ENCODE measurements around the gene P2RX7. TPM values are rescaled to one million over a fixed set of nuclear protein-coding genes. Genes with fewer than 3 reads are reported as not detected.
A peak's percentile ranks its signal among the peaks of the same experiment; 100 is the strongest.

The P2RX7 gene
- total and polyA plus RNA-seq, 8 donors: 0.77 to 8.8 (median 1.4) TPM

GRCh38 chr12:121214855-121215745 lies 82.4 kb downstream of the P2RX7 start:
- Histone ChIP-seq H3K27me3 (no peaks in the 10 kb centered on the region), H3K9me3 (no peaks in the 10 kb centered on the region), H3K27ac (peak overlapping the region; percentile 41 to 93 (median 74)), H3K4me1 (peaks cover 36 to 56% (median 46%) of the 10 kb centered on the region in 3 donors), H3K4me3 (no peak overlapping the region), H3K36me3 (no peaks in the 10 kb centered on the region)
- ATAC-seq (peak; percentile 71 to 77 (median 72)), DNase-seq (peak in 4 of 6 donors; percentile 30 to 83 (median 73)), FAIRE-seq (peak; percentile 57)
- WGBS, 2 donors: 34 to 35% methylated on average over 14 of the region's 14 CpGs
- no peak for TF ChIP-seq CTCF (IDR thresholded peaks at IDR 0.05)
- intact Hi-C loops (cut with DNase I): no loop called here

GRCh38 chr12:121216102-121216501 lies 83.4 kb downstream of the P2RX7 start:
- intact Hi-C loops (cut with DNase I): no loop called here
- TF ChIP-seq CTCF (IDR thresholded peaks at IDR 0.05): no peak
- peak in 1 of 6 donors; percentile 5 for DNase-seq
- H3K36me3 ChIP-seq: no peaks in the 10 kb centered on the region
- H3K27me3 ChIP-seq: no peaks in the 10 kb centered on the region
- H3K4me1 ChIP-seq: peaks cover 36 to 56% (median 46%) of the 10 kb centered on the region in 3 donors
- no peak overlapping the region for H3K4me3 ChIP-seq
- peak overlapping the region in 2 of 4 donors; percentile 88 to 93 for H3K27ac ChIP-seq
- no peaks in the 10 kb centered on the region for H3K9me3 ChIP-seq
- WGBS, 2 donors: 80 to 83% methylated on average over 4 of the region's 4 CpGs
- no peak for FAIRE-seq
- ATAC-seq: no peak

GRCh38 chr12:121217063-121217462 lies 84.4 kb downstream of the P2RX7 start:
- no peak for TF ChIP-seq CTCF (IDR thresholded peaks at IDR 0.05)
- peaks cover 0 to 4% (median 0%) of the 10 kb centered on the region in 3 donors for H3K36me3 ChIP-seq
- peaks cover 36 to 56% (median 46%) of the 10 kb centered on the region in 3 donors for H3K4me1 ChIP-seq
- H3K27me3 ChIP-seq: no peaks in the 10 kb centered on the region
- no peak overlapping the region for H3K4me3 ChIP-seq
- H3K27ac ChIP-seq: peak overlapping the region; percentile 57 to 93 (median 78)
- no peaks in the 10 kb centered on the region for H3K9me3 ChIP-seq
- DNase-seq (peak in 1 of 6 donors; percentile 14), FAIRE-seq (no peak), ATAC-seq (peak in 2 of 4 donors; percentile 2 to 6)
- intact Hi-C loops (cut with DNase I): no loop called here
- 29 to 32% methylated on average over 8 of the region's 8 CpGs for WGBS, 2 donors

GRCh38 chr12:121217761-121218160 lies 85.1 kb downstream of the P2RX7 start:
- intact Hi-C loops (cut with DNase I): no loop called here
- peak overlapping the region; percentile 57 to 93 (median 78) for H3K27ac ChIP-seq
- H3K4me3 ChIP-seq: no peak overlapping the region
- no peaks in the 10 kb centered on the region for H3K27me3 ChIP-seq
- TF ChIP-seq CTCF (IDR thresholded peaks at IDR 0.05): no peak
- H3K36me3 ChIP-seq: peaks cover 0 to 5% (median 0%) of the 10 kb centered on the region in 3 donors
- FAIRE-seq: no peak
- peak in 4 of 6 donors; percentile 39 to 79 (median 52) for DNase-seq
- no peaks in the 10 kb centered on the region for H3K9me3 ChIP-seq
- ATAC-seq: peak; percentile 51 to 77 (median 72)
- H3K4me1 ChIP-seq: peaks cover 36 to 56% (median 46%) of the 10 kb centered on the region in 3 donors
- 14 to 17% methylated on average over 5 of the region's 5 CpGs for WGBS, 2 donors

Data from pancreas (tissue), 10 donors.